LNCaP clone FGC (cell line): Measurements from ENCODE around the gene TMEM198.

Source experiments
- DNase-seq: peaks from one replicate; pipeline ENCODE4 v3.0.0-alpha.2; 2011; ENCODE audit warnings: low read depth
- H3K4me3 ChIP-seq: 2 replicates; pipeline ENCODE4 v1.5.1; 2011; ENCODE audit warnings: mild to moderate bottlenecking, low read depth, low read length, control low read depth
- TF ChIP-seq, protein P1 (sequence below): IDR thresholded peaks from 2 replicates; pipeline ENCODE4 v1.5.1; 2012; ENCODE audit warnings: mild to moderate bottlenecking; ENCODE audit not compliant: control insufficient read depth, insufficient read depth; ENCODE audit errors: extremely low read depth

TMEM198 gene

GRCh38 chr2:219506153-219506801 is 37.6 kb upstream of the TMEM198 start:
- TF ChIP-seq, protein P1, sequence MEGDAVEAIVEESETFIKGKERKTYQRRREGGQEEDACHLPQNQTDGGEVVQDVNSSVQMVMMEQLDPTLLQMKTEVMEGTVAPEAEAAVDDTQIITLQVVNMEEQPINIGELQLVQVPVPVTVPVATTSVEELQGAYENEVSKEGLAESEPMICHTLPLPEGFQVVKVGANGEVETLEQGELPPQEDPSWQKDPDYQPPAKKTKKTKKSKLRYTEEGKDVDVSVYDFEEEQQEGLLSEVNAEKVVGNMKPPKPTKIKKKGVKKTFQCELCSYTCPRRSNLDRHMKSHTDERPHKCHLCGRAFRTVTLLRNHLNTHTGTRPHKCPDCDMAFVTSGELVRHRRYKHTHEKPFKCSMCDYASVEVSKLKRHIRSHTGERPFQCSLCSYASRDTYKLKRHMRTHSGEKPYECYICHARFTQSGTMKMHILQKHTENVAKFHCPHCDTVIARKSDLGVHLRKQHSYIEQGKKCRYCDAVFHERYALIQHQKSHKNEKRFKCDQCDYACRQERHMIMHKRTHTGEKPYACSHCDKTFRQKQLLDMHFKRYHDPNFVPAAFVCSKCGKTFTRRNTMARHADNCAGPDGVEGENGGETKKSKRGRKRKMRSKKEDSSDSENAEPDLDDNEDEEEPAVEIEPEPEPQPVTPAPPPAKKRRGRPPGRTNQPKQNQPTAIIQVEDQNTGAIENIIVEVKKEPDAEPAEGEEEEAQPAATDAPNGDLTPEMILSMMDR: no peak
- H3K4me3 ChIP-seq: no peak overlapping the region
- no peak for DNase-seq

DNA sequence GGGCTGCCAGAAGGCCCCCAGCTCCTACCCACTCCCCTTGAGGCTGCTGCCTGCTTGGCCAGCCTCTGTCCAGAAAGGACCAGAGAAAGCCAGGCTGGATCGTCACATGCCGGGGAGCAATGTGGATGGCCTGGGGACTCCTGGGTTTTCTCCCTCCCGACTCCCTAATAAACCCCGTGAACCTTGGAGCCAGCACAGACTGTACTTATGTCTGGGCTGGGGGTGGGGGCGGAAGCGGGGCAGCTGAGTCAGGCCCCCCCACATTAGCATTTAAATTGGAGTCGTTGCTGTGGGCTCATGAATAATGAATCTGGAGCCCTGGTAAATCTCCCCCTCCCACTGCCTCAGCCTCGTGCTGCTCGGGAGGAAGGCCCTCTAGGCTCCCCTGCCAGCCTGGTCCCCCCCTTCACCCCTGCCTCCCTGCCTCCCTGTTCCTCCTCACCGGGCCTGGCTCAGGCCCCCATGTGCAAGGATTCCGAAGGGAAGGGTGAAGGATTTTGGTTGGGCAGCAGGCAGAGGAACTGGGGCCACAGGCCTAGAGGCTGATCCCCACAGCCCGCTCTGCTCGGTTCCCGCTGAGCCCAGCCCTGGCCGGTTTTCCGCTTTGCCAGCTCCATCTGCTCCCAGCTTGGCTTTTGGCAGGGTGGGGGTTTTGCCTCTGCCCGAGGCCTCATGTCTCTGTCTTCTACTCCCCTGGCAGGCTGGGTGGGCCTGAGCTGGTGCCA is 36.9 kb upstream of the TMEM198 start:
- TF ChIP-seq, protein P1: no peak
- H3K4me3 ChIP-seq: no peak overlapping the region
- no peak for DNase-seq

DNA sequence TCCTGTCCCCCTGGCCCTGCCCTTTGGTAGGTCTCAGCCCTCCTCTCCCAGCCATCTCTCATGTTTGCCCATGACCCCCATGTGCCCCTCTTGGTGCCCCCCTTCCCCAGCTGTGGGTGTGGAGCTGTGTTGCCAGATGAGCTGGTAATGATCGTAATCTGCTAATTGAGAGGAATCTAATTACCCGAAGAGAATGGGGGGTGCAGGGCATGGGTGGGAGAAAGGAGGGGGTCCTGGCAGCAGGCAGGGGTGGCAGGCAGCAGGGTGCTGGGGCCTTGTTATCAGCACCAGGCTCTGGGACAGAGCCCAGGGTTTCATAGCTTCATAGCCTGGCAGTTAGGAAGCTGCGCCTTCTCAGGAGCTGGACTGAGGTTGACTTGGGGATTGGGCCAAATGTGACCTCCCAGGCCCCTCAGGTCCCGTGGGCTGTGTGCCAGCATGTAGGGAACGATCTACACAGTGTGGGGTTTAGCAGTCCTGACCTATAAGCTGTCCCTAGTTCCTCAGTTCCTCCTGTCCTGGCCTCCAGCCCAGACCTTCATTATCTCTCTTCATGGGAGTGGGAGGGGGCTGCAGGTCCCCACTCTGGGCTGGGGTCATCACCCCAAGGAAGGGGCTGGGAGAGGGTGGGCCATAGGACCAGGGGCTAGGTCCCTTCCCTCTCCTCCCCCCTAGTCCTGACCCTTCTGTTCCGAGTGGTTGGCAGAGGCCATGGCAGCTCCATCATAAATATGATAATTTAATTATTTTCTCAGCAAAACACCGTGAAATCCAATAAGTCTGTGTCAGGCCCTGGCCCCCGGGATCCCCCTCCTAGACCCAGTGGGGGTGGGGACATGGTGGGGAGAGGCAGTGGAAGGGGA is 36.0 kb upstream of the TMEM198 start:
- H3K4me3 ChIP-seq: no peak overlapping the region
- no peak for DNase-seq
- TF ChIP-seq, protein P1: no peak

- TF ChIP-seq, protein P1: no peak
- no peak for DNase-seq
- H3K4me3 ChIP-seq: no peak overlapping the region
These were observed 35.4 kb upstream of the TMEM198 start for GRCh38 chr2:219508444-219508734.

- TF ChIP-seq, protein P1: no peak
- no peak for DNase-seq
- no peak overlapping the region for H3K4me3 ChIP-seq
These were observed 34.7 kb upstream of the TMEM198 start for GRCh38 chr2:219508971-219509779.

DNA sequence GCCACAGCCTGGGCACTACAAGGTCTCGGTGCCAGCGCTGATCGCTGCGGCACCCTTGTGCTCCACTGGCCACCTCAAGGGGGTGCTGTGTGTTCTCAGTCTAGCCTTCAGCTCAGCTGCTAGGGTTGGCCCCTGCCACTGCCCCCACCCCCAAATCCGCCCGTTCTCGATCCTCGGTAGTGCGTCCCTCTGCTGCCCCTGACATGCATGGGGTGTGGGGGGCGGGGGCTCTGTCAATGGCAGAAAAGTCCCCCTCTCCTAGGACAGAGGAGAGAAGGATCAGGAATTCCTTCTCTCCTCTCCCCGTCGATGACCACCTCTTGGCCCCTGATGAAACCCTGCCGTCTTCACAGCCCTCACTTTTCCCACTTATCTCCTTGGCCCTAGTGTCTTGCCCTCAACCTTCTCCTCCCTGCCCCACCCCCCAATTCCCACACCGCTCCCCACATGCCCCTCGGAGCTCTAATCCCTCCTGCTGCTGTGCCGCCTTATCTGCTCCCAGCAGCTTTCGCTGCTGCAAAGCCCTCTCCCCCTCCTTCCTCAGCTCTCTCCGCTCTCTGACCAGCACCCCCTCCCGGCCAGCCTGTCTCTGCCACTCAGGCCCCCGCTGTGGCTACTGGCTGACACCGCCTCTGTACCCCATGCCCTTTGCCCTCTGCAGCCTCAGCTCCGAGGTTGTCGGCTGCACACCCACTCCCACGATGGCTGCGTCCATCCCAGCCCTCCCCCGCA is 33.9 kb upstream of the TMEM198 start:
- TF ChIP-seq, protein P1: peak; percentile 78
- no peak for DNase-seq
- H3K4me3 ChIP-seq: no peak overlapping the region
